ENCODE data around the gene FHOD3.

GRCh38 chr18:36568487-36568886 is 271.0 kb downstream of the FHOD3 start:
- TF ChIP-seq GATA3 (IDR thresholded peaks at IDR 0.05; ENCODE audit: low read depth, low read length) (no peak), GATA2 (IDR thresholded peaks at IDR 0.05; ENCODE audit: low read depth, low read length) (no peak)

All from SH-SY5Y (cell line).